ENCODE results near the gene SLC25A5.

DNA sequence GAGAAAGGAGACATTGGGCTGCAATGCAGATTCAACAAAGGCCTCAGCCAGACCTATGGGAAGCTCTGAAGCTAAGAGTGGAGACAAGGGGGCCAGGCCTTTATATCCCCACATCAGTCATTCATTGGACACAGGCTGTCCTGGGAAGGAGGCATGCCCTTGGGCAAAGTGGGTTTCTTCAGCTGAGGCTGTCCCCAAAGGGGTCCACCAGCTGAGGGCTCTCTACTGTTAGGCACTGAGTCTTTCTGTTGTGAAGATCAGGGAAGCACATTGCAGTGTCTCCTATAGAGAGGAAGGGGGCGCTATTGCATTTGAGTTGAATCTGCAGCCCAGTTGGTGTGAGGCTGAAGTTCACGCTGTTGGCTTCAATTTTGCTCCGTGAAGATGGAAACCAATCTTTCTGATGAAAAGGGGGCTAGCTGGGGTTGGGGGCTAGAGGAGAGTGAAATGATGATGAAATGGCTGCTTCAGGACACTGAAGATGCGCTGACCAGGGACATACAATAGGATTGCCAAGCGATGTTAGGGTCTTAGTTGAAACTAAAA, 48.0 kb downstream of the SLC25A5 start:
- TF ChIP-seq RXRA (IDR thresholded peaks at IDR 0.05) (no peak), TAF1 (conservative IDR thresholded peaks at IDR 0.05) (no peak), EGR1 (IDR thresholded peaks at IDR 0.05; ENCODE audit: low read depth in 2 of 2) (no peak), FOXA1 (IDR thresholded peaks at IDR 0.05) (no peak), HNF4G (IDR thresholded peaks at IDR 0.05) (peak; percentile 7), SP1 (IDR thresholded peaks at IDR 0.05) (no peak), RAD21 (IDR thresholded peaks at IDR 0.05) (peak; percentile 88 to 92)
- TF ChIP-seq, protein P1, sequence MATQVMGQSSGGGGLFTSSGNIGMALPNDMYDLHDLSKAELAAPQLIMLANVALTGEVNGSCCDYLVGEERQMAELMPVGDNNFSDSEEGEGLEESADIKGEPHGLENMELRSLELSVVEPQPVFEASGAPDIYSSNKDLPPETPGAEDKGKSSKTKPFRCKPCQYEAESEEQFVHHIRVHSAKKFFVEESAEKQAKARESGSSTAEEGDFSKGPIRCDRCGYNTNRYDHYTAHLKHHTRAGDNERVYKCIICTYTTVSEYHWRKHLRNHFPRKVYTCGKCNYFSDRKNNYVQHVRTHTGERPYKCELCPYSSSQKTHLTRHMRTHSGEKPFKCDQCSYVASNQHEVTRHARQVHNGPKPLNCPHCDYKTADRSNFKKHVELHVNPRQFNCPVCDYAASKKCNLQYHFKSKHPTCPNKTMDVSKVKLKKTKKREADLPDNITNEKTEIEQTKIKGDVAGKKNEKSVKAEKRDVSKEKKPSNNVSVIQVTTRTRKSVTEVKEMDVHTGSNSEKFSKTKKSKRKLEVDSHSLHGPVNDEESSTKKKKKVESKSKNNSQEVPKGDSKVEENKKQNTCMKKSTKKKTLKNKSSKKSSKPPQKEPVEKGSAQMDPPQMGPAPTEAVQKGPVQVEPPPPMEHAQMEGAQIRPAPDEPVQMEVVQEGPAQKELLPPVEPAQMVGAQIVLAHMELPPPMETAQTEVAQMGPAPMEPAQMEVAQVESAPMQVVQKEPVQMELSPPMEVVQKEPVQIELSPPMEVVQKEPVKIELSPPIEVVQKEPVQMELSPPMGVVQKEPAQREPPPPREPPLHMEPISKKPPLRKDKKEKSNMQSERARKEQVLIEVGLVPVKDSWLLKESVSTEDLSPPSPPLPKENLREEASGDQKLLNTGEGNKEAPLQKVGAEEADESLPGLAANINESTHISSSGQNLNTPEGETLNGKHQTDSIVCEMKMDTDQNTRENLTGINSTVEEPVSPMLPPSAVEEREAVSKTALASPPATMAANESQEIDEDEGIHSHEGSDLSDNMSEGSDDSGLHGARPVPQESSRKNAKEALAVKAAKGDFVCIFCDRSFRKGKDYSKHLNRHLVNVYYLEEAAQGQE (IDR thresholded peaks at IDR 0.05): no peak
- TF ChIP-seq, protein P2, sequence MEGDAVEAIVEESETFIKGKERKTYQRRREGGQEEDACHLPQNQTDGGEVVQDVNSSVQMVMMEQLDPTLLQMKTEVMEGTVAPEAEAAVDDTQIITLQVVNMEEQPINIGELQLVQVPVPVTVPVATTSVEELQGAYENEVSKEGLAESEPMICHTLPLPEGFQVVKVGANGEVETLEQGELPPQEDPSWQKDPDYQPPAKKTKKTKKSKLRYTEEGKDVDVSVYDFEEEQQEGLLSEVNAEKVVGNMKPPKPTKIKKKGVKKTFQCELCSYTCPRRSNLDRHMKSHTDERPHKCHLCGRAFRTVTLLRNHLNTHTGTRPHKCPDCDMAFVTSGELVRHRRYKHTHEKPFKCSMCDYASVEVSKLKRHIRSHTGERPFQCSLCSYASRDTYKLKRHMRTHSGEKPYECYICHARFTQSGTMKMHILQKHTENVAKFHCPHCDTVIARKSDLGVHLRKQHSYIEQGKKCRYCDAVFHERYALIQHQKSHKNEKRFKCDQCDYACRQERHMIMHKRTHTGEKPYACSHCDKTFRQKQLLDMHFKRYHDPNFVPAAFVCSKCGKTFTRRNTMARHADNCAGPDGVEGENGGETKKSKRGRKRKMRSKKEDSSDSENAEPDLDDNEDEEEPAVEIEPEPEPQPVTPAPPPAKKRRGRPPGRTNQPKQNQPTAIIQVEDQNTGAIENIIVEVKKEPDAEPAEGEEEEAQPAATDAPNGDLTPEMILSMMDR (IDR thresholded peaks at IDR 0.05; ENCODE audit: low read depth, low read length, missing input control): peak; percentile 83
- TF ChIP-seq, protein P3, sequence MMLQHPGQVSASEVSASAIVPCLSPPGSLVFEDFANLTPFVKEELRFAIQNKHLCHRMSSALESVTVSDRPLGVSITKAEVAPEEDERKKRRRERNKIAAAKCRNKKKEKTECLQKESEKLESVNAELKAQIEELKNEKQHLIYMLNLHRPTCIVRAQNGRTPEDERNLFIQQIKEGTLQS (IDR thresholded peaks at IDR 0.05): no peak
- TF ChIP-seq, protein P4, sequence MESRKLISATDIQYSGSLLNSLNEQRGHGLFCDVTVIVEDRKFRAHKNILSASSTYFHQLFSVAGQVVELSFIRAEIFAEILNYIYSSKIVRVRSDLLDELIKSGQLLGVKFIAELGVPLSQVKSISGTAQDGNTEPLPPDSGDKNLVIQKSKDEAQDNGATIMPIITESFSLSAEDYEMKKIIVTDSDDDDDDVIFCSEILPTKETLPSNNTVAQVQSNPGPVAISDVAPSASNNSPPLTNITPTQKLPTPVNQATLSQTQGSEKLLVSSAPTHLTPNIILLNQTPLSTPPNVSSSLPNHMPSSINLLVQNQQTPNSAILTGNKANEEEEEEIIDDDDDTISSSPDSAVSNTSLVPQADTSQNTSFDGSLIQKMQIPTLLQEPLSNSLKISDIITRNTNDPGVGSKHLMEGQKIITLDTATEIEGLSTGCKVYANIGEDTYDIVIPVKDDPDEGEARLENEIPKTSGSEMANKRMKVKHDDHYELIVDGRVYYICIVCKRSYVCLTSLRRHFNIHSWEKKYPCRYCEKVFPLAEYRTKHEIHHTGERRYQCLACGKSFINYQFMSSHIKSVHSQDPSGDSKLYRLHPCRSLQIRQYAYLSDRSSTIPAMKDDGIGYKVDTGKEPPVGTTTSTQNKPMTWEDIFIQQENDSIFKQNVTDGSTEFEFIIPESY (IDR thresholded peaks at IDR 0.05): no peak
- TF ChIP-seq, protein P5, sequence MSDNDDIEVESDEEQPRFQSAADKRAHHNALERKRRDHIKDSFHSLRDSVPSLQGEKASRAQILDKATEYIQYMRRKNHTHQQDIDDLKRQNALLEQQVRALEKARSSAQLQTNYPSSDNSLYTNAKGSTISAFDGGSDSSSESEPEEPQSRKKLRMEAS (IDR thresholded peaks at IDR 0.05): no peak
